ENCODE measurements around the gene TMEM203. TPM values are rescaled to one million over a fixed set of nuclear protein-coding genes. Genes with fewer than 3 reads are reported as not detected.

TMEM203 gene
- total and polyA plus RNA-seq, 2 of the 13 experiments (the other 11 are each of a cell fraction or from before 2014, with no cell fraction given), result 23.4 to 36.7 TPM

GRCh38 chr9:137253717-137254623 is 48.5 kb upstream of the TMEM203 start (continued):
- TF ChIP-seq E2F2 (CRISPR knock-in tag; IDR thresholded peaks at IDR 0.05; ENCODE audit: borderline replicate concordance) (no peak), HMGXB3 (CRISPR knock-in tag; IDR thresholded peaks at IDR 0.05; ENCODE audit: borderline replicate concordance) (no peak), SETDB1 (CRISPR knock-in tag; IDR thresholded peaks at IDR 0.05; ENCODE audit: borderline replicate concordance) (no peak), NR2F6 (IDR thresholded peaks at IDR 0.05) (peak; percentile 9; the same call in 1 of the 2 replicates), NR2F6 (CRISPR knock-in tag; IDR thresholded peaks at IDR 0.05) (no peak), ZBTB40 (IDR thresholded peaks at IDR 0.05) (no peak), ZBTB40 (CRISPR knock-in tag; IDR thresholded peaks at IDR 0.05) (no peak), ZNF776 (CRISPR knock-in tag; IDR thresholded peaks at IDR 0.05) (peak; percentile 60; the same call in 1 of the 2 replicates), GABPB1 (CRISPR knock-in tag; IDR thresholded peaks at IDR 0.05) (peak; percentile 34; the same call in 1 of the 2 replicates), CAMTA2 (CRISPR knock-in tag; IDR thresholded peaks at IDR 0.05; ENCODE audit: borderline replicate concordance) (peak; percentile 84; the same call in 1 of the 2 replicates), NFRKB (IDR thresholded peaks at IDR 0.05) (no peak), PREB (CRISPR knock-in tag; IDR thresholded peaks at IDR 0.05) (no peak), ZFP37 (CRISPR knock-in tag; IDR thresholded peaks at IDR 0.05; ENCODE audit: borderline replicate concordance) (no peak)
